KMS-11 (cell line): ENCODE data around the gene MYOM3.

Source experiments
- H2AFZ ChIP-seq: fragments of 200-600 bp; sonication (generic); 2 replicates; pipeline ENCODE4 v1.6.1; 2016; ENCODE audit warnings: antibody characterized with exemption, mixed run types, low read depth
- H3K27ac ChIP-seq: fragments of 200-600 bp; sonication (generic); 2 replicates; pipeline ENCODE4 v1.6.1; 2016; ENCODE audit warnings: mild to moderate bottlenecking, mixed run types
- H3K27me3 ChIP-seq: fragments of 200-600 bp; sonication (generic); 2 replicates; pipeline ENCODE4 v1.6.1; 2017; ENCODE audit warnings: mild to moderate bottlenecking, low read depth, mixed run types, moderate library complexity; ENCODE audit not compliant: insufficient read depth
- H3K36me3 ChIP-seq: fragments of 200-600 bp; sonication (generic); 2 replicates; pipeline ENCODE4 v1.6.1; 2017; ENCODE audit warnings: mild to moderate bottlenecking, mixed run types; ENCODE audit not compliant: insufficient read depth
- H3K4me1 ChIP-seq: fragments of 200-600 bp; sonication (generic); 2 replicates; pipeline ENCODE4 v1.6.1; 2016; ENCODE audit warnings: mild to moderate bottlenecking, low read depth, mixed run types; ENCODE audit not compliant: poor library complexity, severe bottlenecking
- H3K4me2 ChIP-seq: fragments of 200-600 bp; sonication (generic); 2 replicates; pipeline ENCODE4 v1.7.0; 2016; ENCODE audit warnings: mild to moderate bottlenecking, mixed run types
- H3K4me3 ChIP-seq: fragments of 200-600 bp; sonication (generic); IDR thresholded peaks from 2 replicates; pipeline ENCODE4 v1.6.1; 2017; ENCODE audit warnings: low read depth, low read length, mixed read lengths; ENCODE audit not compliant: insufficient read depth
- H3K79me2 ChIP-seq: fragments of 200-600 bp; sonication (generic); 2 replicates; pipeline ENCODE4 v1.6.1; 2016; ENCODE audit warnings: low read depth, mixed run types; ENCODE audit not compliant: insufficient read depth
- H3K9ac ChIP-seq: fragments of 200-600 bp; sonication (generic); 2 replicates; pipeline ENCODE4 v1.6.1; 2016; ENCODE audit warnings: mild to moderate bottlenecking, mixed run types
- H4K20me1 ChIP-seq: fragments of 200-600 bp; sonication (generic); 2 replicates; pipeline ENCODE4 v1.6.1; 2016; ENCODE audit warnings: mild to moderate bottlenecking, mixed run types; ENCODE audit not compliant: insufficient read depth
- TF ChIP-seq, protein P1 (sequence below): fragments of 200-600 bp; sonication (generic); conservative IDR thresholded peaks from 2 replicates; pipeline ENCODE4 v1.6.1; 2017; ENCODE audit warnings: low read depth, mild to moderate bottlenecking, antibody characterized with exemption, low read length, moderate library complexity, mixed read lengths

MYOM3 gene

GRCh38 chr1:24111996-24112779 is at the start of gene MYOM3:
TSS of gene MYOM3 (minus strand) at chr1:24112135. CDS start at chr1:24108636, 3,499 bp downstream.
- no peaks in the 10 kb centered on the region for H3K4me1 ChIP-seq
- H3K27me3 ChIP-seq, result no peaks in the 10 kb centered on the region
- no peak within 1 kb of the TSS for H3K4me3 ChIP-seq
- no peaks in the 10 kb centered on the region for H4K20me1 ChIP-seq
- H3K36me3 ChIP-seq, result no peaks in the 10 kb centered on the region
- no peak within 1 kb of the TSS for H3K27ac ChIP-seq
- H3K79me2 ChIP-seq, result no peaks in the 10 kb centered on the region
- no peak within 1 kb of the TSS; the same call in 1 of the 2 replicates for H3K4me2 ChIP-seq
- peak within 1 kb of the TSS; percentile 32; the same call in 1 of the 2 replicates for H2AFZ ChIP-seq
- TF ChIP-seq, protein P1, sequence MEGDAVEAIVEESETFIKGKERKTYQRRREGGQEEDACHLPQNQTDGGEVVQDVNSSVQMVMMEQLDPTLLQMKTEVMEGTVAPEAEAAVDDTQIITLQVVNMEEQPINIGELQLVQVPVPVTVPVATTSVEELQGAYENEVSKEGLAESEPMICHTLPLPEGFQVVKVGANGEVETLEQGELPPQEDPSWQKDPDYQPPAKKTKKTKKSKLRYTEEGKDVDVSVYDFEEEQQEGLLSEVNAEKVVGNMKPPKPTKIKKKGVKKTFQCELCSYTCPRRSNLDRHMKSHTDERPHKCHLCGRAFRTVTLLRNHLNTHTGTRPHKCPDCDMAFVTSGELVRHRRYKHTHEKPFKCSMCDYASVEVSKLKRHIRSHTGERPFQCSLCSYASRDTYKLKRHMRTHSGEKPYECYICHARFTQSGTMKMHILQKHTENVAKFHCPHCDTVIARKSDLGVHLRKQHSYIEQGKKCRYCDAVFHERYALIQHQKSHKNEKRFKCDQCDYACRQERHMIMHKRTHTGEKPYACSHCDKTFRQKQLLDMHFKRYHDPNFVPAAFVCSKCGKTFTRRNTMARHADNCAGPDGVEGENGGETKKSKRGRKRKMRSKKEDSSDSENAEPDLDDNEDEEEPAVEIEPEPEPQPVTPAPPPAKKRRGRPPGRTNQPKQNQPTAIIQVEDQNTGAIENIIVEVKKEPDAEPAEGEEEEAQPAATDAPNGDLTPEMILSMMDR, result peak; percentile 57
- no peak within 1 kb of the TSS for H3K9ac ChIP-seq

- Histone ChIP-seq H3K36me3 (no peaks in the 10 kb centered on the region), H3K4me1 (no peaks in the 10 kb centered on the region), H3K27me3 (no peaks in the 10 kb centered on the region), H3K4me3 (no peak overlapping the region), H2AFZ (no peak overlapping the region), H3K4me2 (no peak overlapping the region), H3K9ac (no peak overlapping the region), H4K20me1 (no peaks in the 10 kb centered on the region), H3K79me2 (no peaks in the 10 kb centered on the region), H3K27ac (no peak overlapping the region)
- TF ChIP-seq, protein P1, result no peak
These were observed 49.3 kb upstream of the MYOM3 start for GRCh38 chr1:24161270-24161669.

DNA sequence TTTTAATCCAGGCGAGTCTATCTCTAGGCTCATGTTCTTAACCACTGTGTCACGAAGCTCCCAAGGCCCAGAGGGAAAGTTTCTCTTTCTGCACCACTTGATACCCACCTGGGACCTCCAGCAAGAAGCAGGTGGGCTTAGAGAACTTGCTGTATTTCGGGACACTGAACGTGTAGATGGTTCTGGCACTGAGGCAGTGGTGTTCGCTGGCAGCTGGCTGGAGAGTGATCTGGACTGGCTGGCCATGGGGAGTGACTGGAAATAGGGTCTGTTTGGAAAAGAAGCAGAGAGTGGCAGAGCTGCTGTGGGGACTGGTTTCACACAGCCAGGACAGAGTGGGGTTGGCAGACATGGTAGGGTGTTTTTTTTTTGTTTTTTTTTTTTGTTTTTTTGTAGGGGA is 47.4 kb upstream of the MYOM3 start:
- no peaks in the 10 kb centered on the region for H3K79me2 ChIP-seq
- H3K27me3 ChIP-seq, result no peaks in the 10 kb centered on the region
- no peak overlapping the region for H3K9ac ChIP-seq
- no peak overlapping the region for H3K4me3 ChIP-seq
- H3K27ac ChIP-seq, result no peak overlapping the region
- TF ChIP-seq, protein P1, result no peak
- no peaks in the 10 kb centered on the region for H3K4me1 ChIP-seq
- H3K36me3 ChIP-seq, result no peaks in the 10 kb centered on the region
- no peak overlapping the region for H3K4me2 ChIP-seq
- no peak overlapping the region for H2AFZ ChIP-seq
- no peaks in the 10 kb centered on the region for H4K20me1 ChIP-seq

DNA sequence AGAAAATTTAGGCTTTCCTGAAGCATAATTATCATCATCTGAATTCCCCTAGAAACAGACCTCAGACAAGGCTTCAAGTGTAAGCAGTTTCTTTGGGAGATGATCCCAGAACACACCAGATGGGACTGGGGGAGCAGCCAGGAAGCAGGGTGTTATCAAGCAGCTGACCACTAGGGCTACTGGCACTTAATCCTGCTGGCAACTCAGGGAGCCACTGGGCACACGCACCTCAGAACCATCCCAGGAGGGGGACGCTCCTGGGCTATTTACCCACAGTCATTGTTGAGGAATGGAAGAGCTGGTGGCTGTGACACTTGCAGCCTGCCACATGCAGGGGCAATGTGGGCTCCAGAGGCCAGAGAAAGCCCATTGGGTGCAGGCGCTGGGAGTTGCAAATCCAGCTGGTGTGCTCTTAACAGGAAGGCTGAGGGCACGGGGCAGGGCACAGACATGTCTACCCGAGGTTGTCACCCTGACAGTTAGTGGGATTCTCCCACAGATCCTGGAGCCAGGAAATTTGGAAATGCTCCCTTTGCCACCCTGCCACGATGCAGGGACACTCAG is 46.1 kb upstream of the MYOM3 start:
- H3K36me3 ChIP-seq, result no peaks in the 10 kb centered on the region

More for the DNA sequence above, 46.1 kb upstream of the MYOM3 start:
- TF ChIP-seq, protein P1, result 0 out of 2 replicates have a peak, but pooled peaks have one; percentile 21
- Histone ChIP-seq H4K20me1 (no peaks in the 10 kb centered on the region), H3K27me3 (no peaks in the 10 kb centered on the region), H3K4me1 (no peaks in the 10 kb centered on the region), H3K4me2 (no peak overlapping the region), H3K27ac (no peak overlapping the region), H3K4me3 (no peak overlapping the region), H2AFZ (no peak overlapping the region), H3K79me2 (no peaks in the 10 kb centered on the region), H3K9ac (no peak overlapping the region)
